SHP77 treated with DMSO at 0.1 percent for 48 hours (cell line): ENCODE measurements around the gene SCN4A.
"Not testable (repeated sequence)": the region's sequence is repeated elsewhere in the genome, so short reads cannot be mapped to it uniquely, and the experiment has no call there.

Experiments used
- DNase-seq: peaks from one replicate; lab custom pipeline; 2025; lab: John Stamatoyannopoulos, UW

Gene SCN4A

DNA sequence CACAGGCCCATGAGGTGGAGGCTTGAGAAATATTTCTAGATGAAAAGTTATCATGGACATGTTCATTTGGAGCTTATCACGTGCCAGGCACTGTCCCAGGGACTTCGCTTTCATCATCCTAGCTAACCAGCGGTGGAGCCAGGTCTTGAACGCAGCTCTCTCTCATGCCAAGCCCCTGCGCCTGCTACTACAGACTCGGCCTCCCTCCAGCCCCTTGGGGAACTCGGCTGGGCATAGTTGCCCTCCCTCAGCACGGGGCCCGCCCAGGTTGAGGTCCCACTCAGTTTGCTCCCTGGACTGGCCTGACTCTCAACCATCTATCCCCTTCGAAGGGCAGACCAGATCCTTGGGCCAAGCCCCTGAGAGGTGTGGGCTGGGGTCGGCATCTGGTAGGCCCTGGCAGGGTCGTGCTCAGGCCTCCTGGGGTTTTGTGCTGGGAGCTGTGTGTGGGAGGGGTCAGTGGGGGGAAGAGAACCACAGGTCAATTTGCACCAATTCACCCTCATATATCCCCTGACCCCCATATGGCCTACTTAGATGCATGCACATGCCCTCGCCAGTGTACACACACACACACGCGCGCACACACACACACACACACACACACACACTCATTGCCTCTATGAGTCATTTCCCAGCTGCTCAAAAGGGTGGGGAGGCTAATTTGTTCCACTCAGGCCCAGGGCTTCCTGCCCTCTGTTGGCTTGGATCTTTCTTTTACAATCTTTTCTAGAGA, 12.1 kb upstream of the SCN4A start:
- no peak for DNase-seq

- no peak for DNase-seq
These were observed 11.5 kb upstream of the SCN4A start for GRCh38 chr17:63984236-63984635.

- DNase-seq = no peak
These were observed 10.6 kb upstream of the SCN4A start for GRCh38 chr17:63983320-63983719.

DNA sequence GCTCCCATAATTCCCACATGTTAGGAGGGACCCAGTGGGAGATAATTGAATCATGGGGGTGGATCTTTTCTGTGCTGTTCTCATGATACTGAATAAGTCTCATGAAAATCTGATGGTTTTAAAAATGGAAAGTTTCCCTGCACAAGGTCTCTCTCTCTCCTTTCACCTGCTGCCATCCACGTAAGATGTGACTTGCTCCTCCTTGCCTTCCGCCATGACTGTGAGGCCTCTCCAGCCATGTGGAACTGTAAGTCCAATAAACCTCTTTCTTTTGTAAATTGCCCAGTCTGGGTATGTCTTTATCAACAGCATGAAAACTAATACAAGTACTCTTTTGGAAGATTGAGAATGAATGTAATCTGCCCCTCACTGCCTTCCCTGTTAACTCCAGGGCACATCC, 9.9 kb upstream of the SCN4A start:
- not testable (repeated sequence) for DNase-seq

DNA sequence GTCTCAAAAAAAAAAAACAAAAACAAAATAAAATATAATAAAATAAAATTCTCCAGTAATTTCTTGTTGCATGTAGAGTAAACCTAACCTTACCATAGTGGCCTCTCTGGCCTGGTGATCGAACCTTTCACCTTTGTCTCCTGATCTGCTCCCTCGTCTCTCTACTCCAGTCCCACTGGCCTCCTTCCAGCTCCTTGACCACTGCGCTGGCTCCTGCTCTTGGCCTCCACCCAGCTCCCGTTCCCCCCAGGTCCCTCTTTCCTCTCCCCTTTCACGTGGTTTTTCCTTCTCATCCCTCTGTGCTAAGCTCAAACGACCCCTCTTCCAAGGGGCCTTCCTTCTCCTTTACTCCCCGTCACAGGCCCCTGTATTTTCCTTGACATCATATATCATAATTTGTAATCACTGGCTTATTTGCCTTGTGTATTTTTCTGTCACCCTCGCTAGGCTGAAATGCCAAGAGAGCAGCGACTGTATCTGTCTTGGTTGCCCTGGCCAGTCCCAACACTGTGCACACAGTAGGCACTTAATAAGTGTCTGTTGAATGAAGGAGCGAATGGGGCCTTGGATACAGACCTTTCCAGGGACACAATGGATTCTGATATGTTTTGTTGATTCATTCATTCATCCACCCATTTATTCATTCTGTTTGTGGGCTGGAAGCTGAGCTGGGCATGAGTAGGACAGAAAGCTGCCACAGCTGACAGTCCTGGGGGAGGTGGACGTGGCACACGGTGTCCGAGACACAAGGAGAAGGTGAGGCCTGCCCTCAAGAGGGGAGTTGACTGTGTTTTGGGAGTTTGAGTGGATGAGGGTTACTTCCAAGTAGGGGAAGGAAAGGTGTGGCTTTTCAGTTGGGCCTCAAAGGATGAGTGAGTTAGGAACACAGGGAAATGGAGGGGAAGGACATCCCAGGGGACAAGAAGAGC, 5.8 kb upstream of the SCN4A start:
- no peak for DNase-seq

DNA sequence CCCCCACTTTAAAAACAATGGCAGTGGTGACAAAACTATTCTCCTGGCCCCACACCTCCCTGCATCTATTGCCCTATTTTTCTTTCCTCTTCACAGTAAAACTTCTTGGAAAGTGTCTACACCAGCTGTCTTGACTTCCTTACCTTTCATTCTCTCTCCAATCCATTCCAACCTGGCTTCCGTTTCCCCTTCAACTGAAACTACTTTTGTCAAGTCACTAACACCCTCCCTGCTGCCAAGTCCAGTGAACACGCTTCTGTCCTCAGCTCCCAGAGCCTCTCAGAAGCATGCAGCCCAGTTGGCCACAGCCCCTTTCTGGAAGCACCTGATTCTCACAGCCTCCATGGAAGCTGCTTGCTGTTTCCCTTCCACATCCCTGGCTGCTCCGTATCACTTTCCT, 4.0 kb upstream of the SCN4A start:
- DNase-seq = no peak

DNA sequence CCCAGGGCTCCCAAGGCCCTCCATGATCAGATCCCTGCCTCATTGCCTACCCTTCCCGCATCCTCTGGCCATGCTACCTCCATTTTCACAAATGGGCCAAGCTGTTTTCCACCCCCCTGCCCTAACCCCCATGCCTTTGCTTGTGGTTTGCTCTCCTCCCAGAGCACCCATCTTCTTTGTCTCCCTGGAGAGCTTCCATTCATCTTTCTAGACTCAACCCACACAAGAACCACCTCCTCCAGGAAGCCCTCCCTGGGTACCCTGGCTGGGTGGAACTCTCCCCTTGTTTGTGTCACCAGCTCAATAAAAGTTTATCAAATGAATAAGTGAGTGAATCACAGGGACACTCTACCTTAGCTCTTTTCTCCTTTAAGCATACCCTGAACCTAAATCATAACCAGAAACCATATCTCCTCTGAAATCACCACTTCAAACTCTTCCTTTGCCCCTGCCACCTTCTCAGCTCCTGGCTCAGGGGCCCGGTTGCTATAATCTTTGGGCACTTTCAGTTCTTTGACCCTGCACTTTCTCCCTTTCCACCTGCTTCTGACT, 2.9 kb upstream of the SCN4A start:
- DNase-seq = no peak

- no peak for DNase-seq
These were observed 2.0 kb upstream of the SCN4A start for GRCh38 chr17:63974594-63975192.

GRCh38 chr17:63973930-63974593, 1.3 kb upstream of the SCN4A start:
- no peak for DNase-seq

GRCh38 chr17:63973247-63973646, 529 bp upstream of the SCN4A start:
- DNase-seq = no peak

GRCh38 chr17:63969278-63969677, 3.4 kb downstream of the SCN4A start:
- no peak for DNase-seq

GRCh38 chr17:63967953-63968352, 4.8 kb downstream of the SCN4A start:
- DNase-seq = no peak

GRCh38 chr17:63966646-63967264, 6.0 kb downstream of the SCN4A start:
- no peak for DNase-seq

GRCh38 chr17:63963123-63963522, 9.6 kb downstream of the SCN4A start:
- DNase-seq = no peak

DNA sequence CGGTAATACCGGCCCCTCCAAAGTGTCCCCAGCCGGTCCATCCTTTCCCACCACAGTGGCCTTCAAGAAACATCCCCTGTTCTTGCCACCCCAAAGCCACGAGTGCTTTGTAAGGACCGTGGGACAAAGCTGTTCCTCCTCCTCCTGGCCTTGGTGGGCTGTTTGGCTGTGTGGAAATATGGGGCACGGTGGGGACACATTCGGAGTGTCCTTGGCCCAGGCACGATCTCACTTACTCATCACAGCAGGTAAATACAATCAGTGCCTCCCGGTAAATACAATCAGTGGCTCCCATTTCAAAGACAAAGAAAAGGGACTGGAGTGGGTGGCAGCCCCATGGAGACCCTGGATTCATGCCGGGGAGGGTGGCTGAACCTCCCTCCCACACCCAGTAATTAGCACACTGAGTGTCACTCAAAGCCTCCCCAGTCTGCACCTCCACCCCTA, 10.4 kb downstream of the SCN4A start:
- DNase-seq = no peak

- DNase-seq = no peak
These were observed 11.1 kb downstream of the SCN4A start for GRCh38 chr17:63961355-63962212.

- no peak for DNase-seq
These were observed 12.3 kb downstream of the SCN4A start for GRCh38 chr17:63960430-63960829.

GRCh38 chr17:63960006-63960405, 12.7 kb downstream of the SCN4A start:
- DNase-seq = no peak

- no peak for DNase-seq
These were observed 16.3 kb downstream of the SCN4A start for GRCh38 chr17:63956296-63956920.

DNA sequence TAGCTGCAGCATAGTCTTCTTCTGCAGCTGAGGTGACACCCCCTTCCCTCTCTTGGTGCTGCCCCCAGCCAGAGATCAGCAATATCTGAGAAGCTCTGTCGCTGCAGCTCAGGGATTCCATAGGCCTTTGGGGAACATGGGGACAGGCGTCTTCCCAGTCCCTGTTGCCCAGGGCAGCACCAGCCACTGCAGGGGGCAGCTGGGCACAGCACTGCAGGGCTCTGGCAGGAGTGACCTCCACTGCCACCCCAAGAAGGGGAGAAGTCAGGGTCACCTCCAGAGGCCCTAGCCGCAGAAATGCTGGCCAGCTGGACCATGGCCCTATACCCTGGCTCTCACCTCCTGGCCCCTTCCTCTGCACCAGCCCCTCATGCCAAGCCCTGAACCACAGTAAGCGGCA, 16.9 kb downstream of the SCN4A start:
- DNase-seq = no peak
